ENCODE data around the gene LILRB4.

GRCh38 chr19:54682306-54682856 lies 19.6 kb downstream of the LILRB4 start:
- TF ChIP-seq ZNF571 (tag by site-specific recombination; IDR thresholded peaks at IDR 0.05) (no peak), CTCF (tag by site-specific recombination; IDR thresholded peaks at IDR 0.05) (no peak), PRDM10 (tag by site-specific recombination; IDR thresholded peaks at IDR 0.05) (no peak)

Measured in HEK293 (cell line).